ENCODE measurements around the gene PRRT2. TPM values are rescaled to one million over a fixed set of nuclear protein-coding genes. Genes with fewer than 3 reads are reported as not detected.
A peak's percentile ranks its signal among the peaks of the same experiment; 100 is the strongest.

PRRT2 gene
- total RNA-seq, 2 experiments from 2014 or later = 2.2 to 2.3 TPM

DNA sequence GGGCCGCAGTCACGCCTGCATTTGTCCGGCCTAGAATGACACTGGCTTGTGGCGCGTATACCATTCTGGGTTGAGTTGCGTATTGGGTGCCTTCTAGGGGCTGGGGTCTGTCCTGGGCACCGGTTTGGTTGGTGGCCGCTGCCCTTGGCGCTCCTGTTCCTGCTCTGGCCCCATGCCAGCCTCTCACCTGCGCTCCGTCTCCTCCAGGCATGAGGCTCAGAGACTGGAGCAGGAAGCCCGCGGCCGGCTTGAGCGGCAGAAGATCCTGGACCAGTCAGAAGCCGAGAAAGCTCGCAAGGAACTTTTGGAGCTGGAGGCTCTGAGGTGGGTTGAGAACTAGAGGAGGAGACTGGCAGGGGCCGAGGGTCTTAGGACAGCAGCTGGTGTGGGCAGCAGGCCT, 33.7 kb downstream of the PRRT2 start:
- CTCF ChIA-PET = no interaction called here
- Mint-ChIP-seq H3K4me1 (ENCODE audit: low read depth) (peaks cover 7% of the 10 kb centered on the region), H3K27me3 (no peaks in the 10 kb centered on the region), H3K9me3 (no peaks in the 10 kb centered on the region), H3K27ac (no peak overlapping the region), H3K4me3 (no peak overlapping the region), H3K36me3 (ENCODE audit: low read depth) (peaks cover 69% of the 10 kb centered on the region)
- ATAC-seq (ENCODE audit: poor library complexity) (no peak), DNase-seq (no peak)
- H3K27ac ChIP-seq (ENCODE audit: low read depth in 1 of 2, low read length in 2 of 2) = no peak overlapping the region
- intact Hi-C loops (cut with DNase I, micrococcal nuclease) = loop anchor here in 1 of 2 experiments (5.0 kb wide), 1 partner anchor 177 kb away; the partner anchor contains the start of gene C16orf92
- POLR2A ChIA-PET = interaction anchor here (1.0 kb wide), 1 partner anchor 38 kb away, joined by 3 read pairs; no protein-coding TSS in a partner anchor
- H3K36me3 ChIP-seq (ENCODE audit: insufficient read depth, low read length) = peaks cover 66% of the 10 kb centered on the region
- no peaks in the 10 kb centered on the region for H3K9me3 ChIP-seq (ENCODE audit: control insufficient read depth in 1 of 2, insufficient read depth in 1 of 2, low read length in 2 of 2)
- peaks cover 7% of the 10 kb centered on the region for H3K4me1 ChIP-seq (ENCODE audit: insufficient read depth, low read length)
- no peaks in the 10 kb centered on the region for H3K27me3 ChIP-seq (ENCODE audit: control insufficient read depth in 1 of 2, insufficient read depth in 2 of 2, low read length in 2 of 2)
- no peak overlapping the region for H3K4me3 ChIP-seq (ENCODE audit: low read length)
- TF ChIP-seq, protein P1, sequence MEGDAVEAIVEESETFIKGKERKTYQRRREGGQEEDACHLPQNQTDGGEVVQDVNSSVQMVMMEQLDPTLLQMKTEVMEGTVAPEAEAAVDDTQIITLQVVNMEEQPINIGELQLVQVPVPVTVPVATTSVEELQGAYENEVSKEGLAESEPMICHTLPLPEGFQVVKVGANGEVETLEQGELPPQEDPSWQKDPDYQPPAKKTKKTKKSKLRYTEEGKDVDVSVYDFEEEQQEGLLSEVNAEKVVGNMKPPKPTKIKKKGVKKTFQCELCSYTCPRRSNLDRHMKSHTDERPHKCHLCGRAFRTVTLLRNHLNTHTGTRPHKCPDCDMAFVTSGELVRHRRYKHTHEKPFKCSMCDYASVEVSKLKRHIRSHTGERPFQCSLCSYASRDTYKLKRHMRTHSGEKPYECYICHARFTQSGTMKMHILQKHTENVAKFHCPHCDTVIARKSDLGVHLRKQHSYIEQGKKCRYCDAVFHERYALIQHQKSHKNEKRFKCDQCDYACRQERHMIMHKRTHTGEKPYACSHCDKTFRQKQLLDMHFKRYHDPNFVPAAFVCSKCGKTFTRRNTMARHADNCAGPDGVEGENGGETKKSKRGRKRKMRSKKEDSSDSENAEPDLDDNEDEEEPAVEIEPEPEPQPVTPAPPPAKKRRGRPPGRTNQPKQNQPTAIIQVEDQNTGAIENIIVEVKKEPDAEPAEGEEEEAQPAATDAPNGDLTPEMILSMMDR (IDR thresholded peaks at IDR 0.05) = no peak

DNA sequence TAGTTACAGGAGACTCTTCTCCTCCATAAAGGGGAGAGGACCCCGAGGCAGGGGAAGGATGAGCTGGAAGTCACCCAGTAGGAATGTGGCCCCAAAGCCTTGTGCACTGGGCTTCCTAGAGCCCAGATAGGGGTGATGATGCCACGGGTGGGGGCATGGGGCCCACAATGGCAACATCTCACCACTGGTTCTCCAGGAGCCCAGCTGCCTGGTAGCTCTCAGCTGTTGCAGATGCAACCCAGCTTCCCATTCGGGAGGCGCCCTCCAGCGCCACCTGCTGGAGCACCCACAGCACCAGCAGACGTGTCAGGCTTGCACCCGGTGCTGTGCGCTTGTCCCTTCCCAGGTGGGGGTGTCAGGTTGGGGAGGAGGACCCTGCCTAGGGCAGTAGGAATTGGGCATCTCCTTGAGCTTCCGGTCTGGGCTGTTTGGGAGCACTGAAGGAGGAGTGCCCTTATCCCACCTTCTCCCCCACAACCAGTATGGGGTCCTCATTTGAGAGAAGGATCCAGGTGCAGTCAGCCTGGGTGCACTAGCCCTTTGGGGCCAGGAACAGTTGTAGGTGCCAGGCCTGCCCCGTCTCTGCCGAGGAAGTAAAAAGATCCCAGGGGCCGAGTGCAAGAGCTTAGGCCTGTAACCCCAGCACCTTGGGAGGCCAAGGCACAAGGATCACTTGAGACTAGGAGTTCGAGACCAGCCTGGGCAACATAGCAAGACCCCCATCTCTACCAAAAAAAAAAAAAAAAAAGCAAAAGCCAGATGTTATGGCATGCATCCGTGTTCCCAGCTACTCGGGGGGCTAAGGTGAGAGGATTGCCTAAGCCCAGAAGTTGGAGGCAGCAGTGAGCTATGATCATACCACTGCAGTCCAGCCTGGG, 36.7 kb downstream of the PRRT2 start:
- Mint-ChIP-seq H3K27me3 (no peaks in the 10 kb centered on the region), H3K4me3 (no peak overlapping the region), H3K36me3 (ENCODE audit: low read depth) (peaks cover 51% of the 10 kb centered on the region), H3K9me3 (no peaks in the 10 kb centered on the region), H3K4me1 (ENCODE audit: low read depth) (peaks cover 7% of the 10 kb centered on the region), H3K27ac (no peak overlapping the region)
- POLR2A ChIA-PET = interaction anchor here (0.6 to 3.3 kb wide), 17 partner anchors 15 to 147 kb away, joined by 3 to 47 read pairs (median 5); partner anchors contain the start of genes CDIPT, HIRIP3, KCTD13 and KIF22
- intact Hi-C loops (cut with DNase I, micrococcal nuclease) = loop anchor here (1.0 to 5.0 kb wide), 7 partner anchors 32 to 174 kb away; partner anchors contain the start of genes C16orf92 (in 1 of the 2), MAZ (in 1 of the 2) and PAGR1 (in 1 of the 2)
- Histone ChIP-seq H3K27ac (ENCODE audit: low read depth in 1 of 2, low read length in 2 of 2) (no peak overlapping the region), H3K4me1 (ENCODE audit: insufficient read depth, low read length) (peaks cover 7% of the 10 kb centered on the region), H3K27me3 (ENCODE audit: control insufficient read depth in 1 of 2, insufficient read depth in 2 of 2, low read length in 2 of 2) (no peaks in the 10 kb centered on the region), H3K9me3 (ENCODE audit: control insufficient read depth in 1 of 2, insufficient read depth in 1 of 2, low read length in 2 of 2) (no peaks in the 10 kb centered on the region), H3K4me3 (ENCODE audit: low read length) (no peak overlapping the region), H3K36me3 (ENCODE audit: insufficient read depth, low read length) (peaks cover 42% of the 10 kb centered on the region)
- CTCF ChIA-PET = interaction anchor here (0.6 to 3.8 kb wide), 38 partner anchors 9 to 276 kb away, joined by 3 to 93 read pairs (median 4); partner anchors contain the start of genes ASPHD1, CDIPT, KIF22 and MVP
- TF ChIP-seq, protein P1 (IDR thresholded peaks at IDR 0.05) = peak; percentile 92
- ATAC-seq (ENCODE audit: poor library complexity) (peak; percentile 97), DNase-seq (peak; percentile 74 to 93 (median 82))

DNA sequence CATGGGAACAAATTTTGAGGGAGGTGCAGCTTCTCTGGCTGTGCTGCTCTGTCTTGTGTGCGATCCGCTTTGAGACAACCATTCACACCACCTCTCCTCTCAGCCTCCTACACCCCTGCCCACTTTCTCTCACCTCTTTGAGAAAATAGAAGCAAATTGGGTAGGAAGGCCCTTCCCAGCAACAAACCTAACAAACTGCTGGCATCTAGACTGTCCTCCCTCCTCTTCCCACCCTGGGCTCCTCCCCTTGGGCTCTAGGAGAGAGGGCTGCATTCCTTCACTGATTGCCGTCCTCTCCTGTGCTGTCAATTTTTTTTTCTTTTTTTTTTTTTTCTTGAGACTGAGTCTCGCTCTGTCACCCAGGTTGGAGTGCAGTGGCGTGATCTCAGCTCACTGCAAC, 37.5 kb downstream of the PRRT2 start:
- CTCF ChIA-PET = interaction anchor here (0.6 to 3.8 kb wide), 10 partner anchors 10 to 276 kb away, joined by 3 to 93 read pairs (median 26); partner anchors contain the start of genes CDIPT and MVP
- DNase-seq (no peak), ATAC-seq (ENCODE audit: poor library complexity) (no peak)
- Histone ChIP-seq H3K4me3 (ENCODE audit: low read length) (no peak overlapping the region), H3K27ac (ENCODE audit: low read depth in 1 of 2, low read length in 2 of 2) (no peak overlapping the region), H3K36me3 (ENCODE audit: insufficient read depth, low read length) (peaks cover 33% of the 10 kb centered on the region), H3K9me3 (ENCODE audit: control insufficient read depth in 1 of 2, insufficient read depth in 1 of 2, low read length in 2 of 2) (no peaks in the 10 kb centered on the region), H3K4me1 (ENCODE audit: insufficient read depth, low read length) (peaks cover 7% of the 10 kb centered on the region), H3K27me3 (ENCODE audit: control insufficient read depth in 1 of 2, insufficient read depth in 2 of 2, low read length in 2 of 2) (no peaks in the 10 kb centered on the region)
- Mint-ChIP-seq H3K27ac (no peak overlapping the region), H3K4me3 (no peak overlapping the region), H3K36me3 (ENCODE audit: low read depth) (peaks cover 43% of the 10 kb centered on the region), H3K9me3 (no peaks in the 10 kb centered on the region), H3K27me3 (no peaks in the 10 kb centered on the region), H3K4me1 (ENCODE audit: low read depth) (peaks cover 7% of the 10 kb centered on the region)
- POLR2A ChIA-PET = interaction anchor here (0.6 to 3.3 kb wide), 9 partner anchors 14 to 148 kb away, joined by 3 to 47 read pairs (median 9); partner anchors contain the start of genes CDIPT, MAZ and PAGR1
- TF ChIP-seq, protein P1 (IDR thresholded peaks at IDR 0.05) = no peak
- intact Hi-C loops (cut with DNase I, micrococcal nuclease) = loop anchor here (2.0 to 5.0 kb wide), 4 partner anchors 43 to 173 kb away; partner anchors contain the start of genes C16orf92 (in 1 of the 2) and MAZ (in 1 of the 2)
